Suppressor macrophage treated with lipopolysaccharide for 1 hour (primary cell): ENCODE results near the gene LARP4.
A peak's percentile ranks its signal among the peaks of the same experiment; 100 is the strongest.
"Not testable (repeated sequence)": the region's sequence is repeated elsewhere in the genome, so short reads cannot be mapped to it uniquely, and the experiment has no call there.

ENCODE experiments used
- DNase-seq, 3 donors: peaks; one replicate each; pipeline ENCODE4 v3.0.0-alpha.2; 2020 to 2022

Gene LARP4

DNA sequence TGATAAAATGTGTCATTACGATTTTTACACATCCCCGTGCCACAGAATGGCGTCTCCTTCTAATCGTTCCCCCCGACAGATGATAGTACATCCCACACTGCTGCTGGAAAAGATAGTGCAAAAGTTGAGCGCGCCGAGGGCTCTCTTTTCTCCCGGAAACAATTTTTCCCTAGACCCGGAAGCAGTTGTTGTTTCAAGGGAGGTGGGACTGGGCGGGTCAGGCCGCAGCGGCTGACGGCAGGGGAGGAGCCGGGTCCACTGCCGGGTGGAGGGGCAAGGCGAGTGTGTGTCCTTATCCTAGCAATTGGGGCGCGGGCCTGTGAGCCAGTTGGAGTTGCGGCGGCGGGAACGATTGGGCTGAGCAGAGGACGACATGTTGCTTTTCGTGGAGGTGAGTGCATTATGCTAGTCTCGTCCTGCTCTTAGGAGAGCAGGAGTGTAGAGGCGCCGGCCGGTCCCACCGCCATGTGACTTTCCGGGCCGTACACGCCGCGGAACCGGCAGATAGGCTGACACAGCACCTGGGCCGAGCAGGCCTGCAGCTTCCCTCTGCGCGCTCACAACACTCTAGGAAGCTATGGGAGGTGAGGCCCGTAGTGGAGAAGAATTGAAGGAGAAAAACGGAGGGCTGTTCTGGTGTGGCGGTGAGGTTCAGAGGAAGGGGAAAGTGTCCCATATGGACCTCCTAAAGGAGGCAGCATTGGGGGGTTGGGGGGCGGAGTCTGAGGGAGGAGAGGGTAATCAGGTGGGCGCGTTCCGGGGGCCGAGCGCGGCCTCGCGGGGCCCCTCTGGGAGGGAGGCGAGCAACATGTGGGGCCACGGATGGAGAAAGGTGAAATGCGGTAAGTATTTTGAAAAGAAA lies at the start of gene LARP4:
Gene LARP4 (plus strand): TSS at position 248 of the 862 bp plus-strand sequence. CDS start 126 bp downstream, at position 374.
- DNase-seq, result peak; percentile 94 to 96 (median 96)

DNA sequence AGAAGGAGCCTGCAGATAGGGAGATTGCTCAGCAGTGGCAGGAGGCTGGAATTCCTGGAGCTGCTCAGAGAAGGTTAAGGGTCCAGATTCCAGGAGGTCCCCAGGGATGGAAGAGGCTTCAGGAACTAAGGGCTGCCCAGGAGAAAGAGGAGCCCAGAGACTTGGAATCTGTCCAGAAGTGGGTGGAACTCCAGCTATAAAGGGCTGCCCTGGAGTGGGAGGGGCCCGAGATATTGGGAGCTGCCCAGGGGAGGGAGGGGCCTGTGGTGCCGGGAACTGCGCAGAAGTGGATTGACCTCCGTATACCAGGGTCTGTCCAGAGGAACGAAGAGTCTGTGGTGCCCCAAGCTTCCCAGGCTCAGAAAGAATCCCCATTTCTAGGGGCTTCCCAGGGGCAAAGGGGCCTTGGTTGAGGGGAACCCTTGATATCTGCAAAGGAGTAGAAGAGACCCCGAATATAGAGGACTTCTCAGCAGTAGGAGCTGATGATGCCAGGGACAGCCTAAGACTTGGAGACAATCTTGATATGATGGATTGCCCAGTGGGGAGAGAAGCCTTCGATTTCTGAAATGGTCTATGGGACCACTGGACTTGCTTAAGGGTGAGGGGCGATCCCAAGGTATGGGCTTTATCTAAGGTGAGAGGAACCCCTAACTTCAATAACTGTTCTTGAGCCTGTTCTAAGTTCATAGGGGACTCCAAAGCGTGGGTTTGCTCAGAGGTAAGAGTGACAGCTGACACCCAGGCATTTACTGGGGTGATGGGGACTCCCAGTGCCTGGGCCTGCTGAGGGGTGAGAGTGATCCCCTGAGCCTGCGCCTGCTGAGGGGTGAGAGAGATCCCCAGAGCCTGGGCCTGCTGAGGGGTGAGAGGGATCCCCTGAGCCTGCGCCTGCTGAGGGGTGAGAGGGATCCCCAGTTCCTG lies 49.3 kb upstream of the LARP4 start:
- no peak for DNase-seq

DNA sequence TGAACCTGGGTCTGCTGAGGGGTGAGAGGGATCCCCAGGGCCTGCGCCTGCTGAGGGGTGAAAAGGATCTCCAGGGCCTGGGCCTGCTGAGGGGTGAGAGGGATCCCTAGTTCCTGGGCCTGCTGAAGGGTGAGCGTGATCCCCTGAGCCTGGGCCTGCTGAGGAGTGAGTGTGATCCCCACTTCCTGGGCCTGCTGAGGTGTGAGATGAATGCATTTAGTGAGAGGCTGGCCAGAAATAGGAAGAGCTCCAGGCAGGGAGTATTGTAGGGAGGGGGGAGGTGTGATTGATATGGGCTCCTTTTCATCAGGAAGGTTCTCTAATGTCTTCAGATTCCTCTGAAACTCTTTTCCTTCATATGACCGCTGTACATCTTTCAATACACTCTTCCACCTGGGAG lies 47.3 kb upstream of the LARP4 start:
- DNase-seq, result no peak

GRCh38 chr12:50353869-50354593 lies 46.7 kb upstream of the LARP4 start:
- peak in 1 of 3 donors; percentile 43 for DNase-seq

DNA sequence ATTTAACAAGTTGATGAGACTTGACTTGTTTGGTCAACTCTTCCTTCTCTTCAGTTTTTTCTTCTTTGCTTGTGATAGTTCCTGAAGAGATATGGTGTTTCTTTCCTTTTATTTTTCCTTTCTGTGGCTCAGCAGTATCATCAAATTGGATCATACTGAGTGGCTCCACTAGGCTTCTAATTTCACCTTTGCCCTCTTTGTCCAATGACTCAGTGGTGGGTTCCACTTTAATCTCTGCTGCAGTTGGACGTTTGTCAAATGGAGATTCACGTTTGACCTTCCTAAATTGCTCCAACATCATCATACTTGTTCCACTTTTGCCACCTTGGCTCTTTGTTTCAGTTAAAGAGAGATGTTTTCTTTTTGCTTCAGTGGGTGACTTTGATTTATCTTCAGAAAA lies 45.8 kb upstream of the LARP4 start:
- no peak for DNase-seq

DNA sequence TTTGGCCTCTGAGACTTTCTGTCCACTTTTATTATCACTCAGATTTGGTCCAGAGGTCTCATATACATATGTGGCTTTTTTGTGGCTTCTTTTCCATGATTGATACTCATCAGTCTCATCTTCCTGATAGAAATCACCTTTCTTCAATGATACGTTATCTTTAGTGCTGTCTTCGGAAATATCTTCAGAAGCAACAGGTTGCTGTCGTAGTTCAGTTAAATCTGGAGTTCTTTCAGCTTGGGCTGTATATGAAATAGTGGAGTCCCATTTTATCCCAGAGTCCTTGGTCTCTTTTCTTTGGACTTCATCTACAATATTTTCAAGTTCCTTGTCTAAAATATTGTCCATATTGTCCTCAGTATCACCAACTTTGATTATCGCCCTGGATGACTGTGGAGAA lies 45.3 kb upstream of the LARP4 start:
- no peak for DNase-seq

- no peak for DNase-seq
These were observed 38.0 kb upstream of the LARP4 start for GRCh38 chr12:50362671-50363070.

- no peak for DNase-seq
These were observed 37.5 kb upstream of the LARP4 start for GRCh38 chr12:50363141-50363540.

DNA sequence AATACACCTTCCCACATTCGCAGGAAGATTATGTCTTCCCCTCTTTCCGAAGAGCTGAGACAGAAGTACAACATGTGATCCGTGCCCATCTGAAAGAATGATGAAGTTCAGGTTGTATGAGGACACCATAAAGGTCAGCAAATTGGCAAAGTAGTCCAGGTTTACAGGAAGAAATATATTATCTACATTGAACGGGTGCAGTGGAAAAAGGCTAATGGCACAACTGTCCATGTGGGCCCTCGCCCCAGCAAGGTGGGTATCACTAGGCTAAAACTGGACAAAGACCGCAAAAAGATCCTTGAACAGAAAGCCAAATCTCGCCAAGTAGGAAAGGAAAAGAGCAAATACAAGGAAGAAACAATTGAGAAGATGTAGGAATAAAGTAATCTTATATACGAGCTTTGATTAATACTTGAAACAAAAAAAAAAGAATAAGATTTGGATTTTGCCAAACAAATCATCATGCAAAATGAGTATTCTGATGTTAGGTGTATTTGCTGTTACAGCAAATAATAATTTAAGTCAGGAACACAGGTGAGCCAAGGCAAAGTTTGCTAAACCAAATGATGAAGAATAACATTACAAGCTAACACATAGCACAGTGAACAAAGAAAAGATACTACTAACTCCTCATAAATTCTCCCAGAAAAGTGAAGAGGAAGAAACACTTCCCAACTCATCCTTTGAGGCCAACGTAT lies 34.8 kb upstream of the LARP4 start:
- DNase-seq, result no peak

DNA sequence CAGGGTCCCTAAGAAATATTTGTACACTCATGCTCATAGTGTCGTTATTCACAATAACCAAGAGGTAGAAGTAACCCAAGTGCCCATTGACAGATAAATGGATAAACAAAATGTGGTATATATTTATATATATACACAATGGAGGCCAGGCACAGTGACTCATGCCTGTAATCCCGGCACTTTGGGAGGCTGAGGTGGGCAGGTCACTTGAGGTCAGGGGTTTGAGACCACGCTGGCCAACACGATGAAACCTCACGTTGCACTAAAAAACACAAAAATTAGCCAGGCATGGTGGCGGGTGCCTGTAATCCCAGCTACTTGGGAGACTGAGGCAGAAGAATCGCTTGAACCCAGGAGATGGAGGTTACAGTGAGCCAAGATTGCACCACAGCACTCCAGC lies 30.0 kb upstream of the LARP4 start:
- not testable (repeated sequence) for DNase-seq

DNA sequence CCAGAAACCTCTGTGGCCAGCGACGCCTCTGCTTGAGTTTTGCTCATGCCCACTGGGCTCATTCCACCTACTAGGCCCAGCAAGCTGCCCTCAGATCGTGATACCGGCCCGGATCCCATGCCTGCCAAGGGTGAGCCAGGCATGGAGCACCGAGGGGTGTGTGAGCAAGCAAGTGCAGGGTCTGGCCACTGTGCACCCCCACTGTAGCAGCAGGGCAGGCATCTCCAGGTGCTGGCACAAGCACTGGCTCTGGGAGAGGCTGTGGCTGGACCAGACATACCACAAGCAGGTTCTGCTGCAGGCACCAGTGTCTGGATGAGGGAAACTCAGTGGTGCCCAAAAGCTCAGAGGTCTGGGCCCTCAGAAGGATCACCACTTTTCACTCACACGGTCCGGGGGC lies 24.9 kb upstream of the LARP4 start:
- no peak for DNase-seq

- DNase-seq, result no peak
These were observed 19.8 kb upstream of the LARP4 start for GRCh38 chr12:50380761-50381325.

GRCh38 chr12:50387487-50387886 lies 13.2 kb upstream of the LARP4 start:
- no peak for DNase-seq

- no peak for DNase-seq
These were observed 12.7 kb upstream of the LARP4 start for GRCh38 chr12:50387972-50388478.

DNA sequence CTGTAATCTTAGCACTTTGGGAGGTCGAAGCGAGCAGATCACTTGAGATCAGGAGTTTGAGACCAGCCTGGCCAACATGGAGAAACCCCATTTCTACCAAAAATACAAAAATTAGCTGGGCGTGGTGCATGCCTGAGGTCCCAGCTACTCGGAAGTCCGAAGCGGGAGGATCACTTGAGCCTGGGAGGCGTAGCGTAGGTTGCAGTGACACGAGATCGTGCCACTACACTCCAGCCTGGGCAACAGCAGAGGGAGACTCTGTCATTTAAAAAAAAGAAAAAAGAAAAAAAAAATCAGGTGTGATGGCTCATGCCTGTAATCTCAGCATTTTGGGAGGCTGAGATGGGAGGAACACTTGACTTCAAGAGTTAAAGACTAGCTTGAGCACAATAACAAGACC lies 11.9 kb upstream of the LARP4 start:
- not testable (repeated sequence) for DNase-seq

DNA sequence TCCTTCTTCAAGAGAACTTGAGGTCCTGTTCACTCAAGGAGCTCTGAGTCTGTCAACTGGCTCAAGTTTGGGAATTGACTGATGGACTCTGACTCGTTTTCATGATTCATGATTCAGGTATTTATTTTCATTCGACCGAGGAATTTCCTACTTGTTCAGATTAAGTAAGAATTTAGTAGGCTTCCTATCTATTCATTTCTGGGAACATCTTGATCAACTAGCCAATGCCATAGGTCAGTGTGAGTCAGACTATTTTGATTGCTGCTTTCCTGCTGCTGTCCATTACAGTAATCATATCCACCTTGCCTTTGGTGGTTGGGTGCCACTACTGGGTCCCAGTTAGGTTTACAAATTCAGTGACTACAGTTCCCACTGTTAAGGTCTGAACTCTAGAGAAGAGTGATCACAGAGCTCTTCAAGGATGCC lies 10.4 kb upstream of the LARP4 start:
- no peak for DNase-seq

GRCh38 chr12:50394469-50395029 lies 6.1 kb upstream of the LARP4 start:
- no peak for DNase-seq

DNA sequence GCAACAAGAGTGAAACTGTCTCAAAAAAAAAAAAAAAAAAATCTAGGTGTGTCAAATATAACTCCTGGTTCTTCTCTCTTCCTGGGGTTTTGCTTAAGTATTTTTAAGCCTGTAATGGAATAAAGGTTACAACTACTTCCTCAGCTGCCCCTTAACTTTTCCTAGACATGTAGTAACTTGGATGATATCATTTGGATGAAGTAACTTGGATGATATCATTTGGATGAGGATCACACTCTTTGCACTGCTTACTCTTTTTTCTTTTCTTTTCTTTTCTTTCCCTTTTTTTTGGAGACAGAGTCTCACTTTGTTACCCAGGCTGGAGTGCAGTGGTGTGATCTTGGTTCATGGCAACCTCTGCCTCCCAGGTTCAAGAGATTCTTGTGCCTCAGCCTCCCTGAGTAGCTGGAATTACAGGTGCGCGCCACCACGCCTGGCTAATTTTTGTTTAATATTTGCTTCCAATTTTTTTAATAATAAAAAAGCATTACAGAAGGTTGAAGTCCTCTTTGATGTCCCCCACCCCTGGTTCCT lies 3.5 kb upstream of the LARP4 start:
- DNase-seq, result peak; percentile 49 to 76 (median 74)

DNA sequence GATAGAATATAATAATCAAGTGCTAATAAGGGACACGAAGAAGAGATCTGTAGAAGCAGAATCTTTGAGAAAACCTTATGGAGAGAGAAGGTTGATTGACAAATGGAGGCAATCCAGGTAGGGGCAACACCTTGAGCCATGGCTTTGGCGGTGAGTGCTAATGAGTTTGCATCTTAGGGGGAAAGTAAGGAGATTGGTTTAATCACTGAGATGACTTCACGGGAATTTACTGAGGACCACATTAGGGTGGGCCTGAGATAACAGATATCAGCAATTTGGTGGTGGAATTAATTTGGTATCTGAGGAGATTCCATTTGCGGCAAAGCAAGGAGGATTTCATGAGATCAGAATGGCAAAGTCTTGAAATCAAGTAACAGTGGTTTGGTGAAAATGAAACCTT lies 1.8 kb upstream of the LARP4 start:
- no peak for DNase-seq

GRCh38 chr12:50400104-50400637 lies 514 bp upstream of the LARP4 start:
- no peak for DNase-seq
